Smooth muscle cell (in vitro differentiated cells): ENCODE measurements around the gene FARP2. TPM values are rescaled to one million over a fixed set of nuclear protein-coding genes. Genes with fewer than 3 reads are reported as not detected.
"Not testable (repeated sequence)": the region's sequence is repeated elsewhere in the genome, so short reads cannot be mapped to it uniquely, and the experiment has no call there.

Experiments
- DNase-seq: peaks from one replicate; lab custom pipeline; 2025; ENCODE audit not compliant: unreplicated experiment; lab: John Stamatoyannopoulos, UW
- H2AFZ ChIP-seq: fragments of 200-600 bp; sonication (generic); 2 replicates; pipeline ENCODE4 v1.6.0; 2016; ENCODE audit warnings: antibody characterized with exemption, low read depth, mild to moderate bottlenecking
- H3F3A ChIP-seq: fragments of 200-600 bp; sonication (generic); 2 replicates; pipeline ENCODE4 v1.6.0; 2017; ENCODE audit warnings: antibody characterized with exemption, low read depth
- H3K27ac ChIP-seq: fragments of 200-600 bp; sonication (generic); 2 replicates; pipeline ENCODE4 v1.5.1; 2016; ENCODE audit warnings: low read depth, mild to moderate bottlenecking
- H3K27me3 ChIP-seq: fragments of 200-600 bp; sonication (generic); 2 replicates; pipeline ENCODE4 v1.6.1; 2016; ENCODE audit warnings: low read depth, mild to moderate bottlenecking
- H3K36me3 ChIP-seq: fragments of 200-600 bp; sonication (generic); 2 replicates; pipeline ENCODE4 v1.5.1; 2016; ENCODE audit warnings: low read depth
- H3K4me1 ChIP-seq: fragments of 200-600 bp; sonication (generic); 2 replicates; pipeline ENCODE4 v1.5.1; 2016; ENCODE audit warnings: low read depth
- H3K4me2 ChIP-seq: fragments of 200-600 bp; sonication (generic); 2 replicates; pipeline ENCODE4 v1.6.0; 2016; ENCODE audit warnings: mild to moderate bottlenecking
- H3K4me3 ChIP-seq: fragments of 200-600 bp; sonication (generic); 2 replicates; pipeline ENCODE4 v1.5.1; 2016; ENCODE audit warnings: mild to moderate bottlenecking
- H3K79me2 ChIP-seq: fragments of 200-600 bp; sonication (generic); 2 replicates; pipeline ENCODE4 v1.6.0; 2016; ENCODE audit warnings: low read depth, mild to moderate bottlenecking
- H3K9ac ChIP-seq: fragments of 200-600 bp; sonication (generic); 2 replicates; pipeline ENCODE4 v1.6.0; 2016; ENCODE audit warnings: low read depth
- H3K9me3 ChIP-seq: fragments of 200-600 bp; sonication (generic); replicated peaks from 2 replicates; pipeline ENCODE4 v1.5.1; 2016; ENCODE audit warnings: low read depth
- H4K20me1 ChIP-seq: fragments of 200-600 bp; sonication (generic); 2 replicates; pipeline ENCODE4 v1.6.0; 2016; ENCODE audit warnings: low read depth
- WGBS: methylation state at CpG from one replicate; pipeline ENCODE4 v1.1.7; 2016; ENCODE audit warnings: low lambda C conversion rate; 5-methylcytosine and 5-hydroxymethylcytosine counted together
- polyA plus RNA-seq: library from polyadenylated mRNA; unstranded; fragments of >200 nt; fragmentation: Nextera tagmentation; extraction: Ambion mirVana; gene quantifications from 2 replicates; pipeline ENCODE4 v1.2.1, GENCODE V29; 2016
- total RNA-seq: library from RNA; depleted of rRNA; stranded (reverse); fragments of >200 nt; gene quantifications from 2 replicates; pipeline ENCODE4 v1.2.3, GENCODE V29; 2014
- TF ChIP-seq, protein P1 (sequence below): fragments of 200-600 bp; sonication (generic); IDR thresholded peaks from 2 replicates; pipeline ENCODE4 v1.5.1; 2017; ENCODE audit warnings: borderline replicate concordance, mild to moderate bottlenecking, antibody characterized with exemption; ENCODE audit not compliant: insufficient read depth, poor library complexity, severe bottlenecking

FARP2 gene
- total and polyA plus RNA-seq, 2 experiments from 2014 or later, result 15.9 to 27.4 TPM

DNA sequence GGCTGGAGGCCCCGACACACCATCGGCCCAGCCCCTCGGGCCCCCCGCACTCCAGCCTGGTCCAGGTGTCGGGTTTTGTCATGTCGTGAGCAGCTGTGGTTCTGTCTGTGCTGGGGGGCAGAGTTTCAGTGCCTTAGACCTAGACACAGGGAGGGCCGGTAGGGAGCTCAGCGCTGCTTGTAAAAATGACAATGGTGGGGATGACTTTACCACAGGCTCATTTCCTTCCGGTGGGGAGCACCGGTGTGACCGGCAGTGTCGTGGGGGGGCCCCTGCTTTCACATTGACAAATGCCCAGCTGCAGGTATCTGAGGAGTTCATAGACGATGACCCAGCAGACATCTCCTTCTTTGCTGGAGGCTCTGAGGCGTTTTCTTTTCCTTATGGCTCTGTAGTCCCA lies 85.4 kb downstream of the FARP2 start:
- DNase-seq, result no peak
- Histone ChIP-seq H3K4me1 (no peaks in the 10 kb centered on the region), H3K27me3 (no peaks in the 10 kb centered on the region), H3K4me3 (no peak overlapping the region), H3K4me2 (no peak overlapping the region), H2AFZ (no peak overlapping the region), H3F3A (no peaks in the 10 kb centered on the region), H3K36me3 (no peaks in the 10 kb centered on the region), H3K9me3 (no peaks in the 10 kb centered on the region), H3K9ac (no peak overlapping the region), H4K20me1 (peaks cover 30% of the 10 kb centered on the region), H3K79me2 (no peaks in the 10 kb centered on the region), H3K27ac (peak overlapping the region; percentile 57)
- TF ChIP-seq, protein P1, sequence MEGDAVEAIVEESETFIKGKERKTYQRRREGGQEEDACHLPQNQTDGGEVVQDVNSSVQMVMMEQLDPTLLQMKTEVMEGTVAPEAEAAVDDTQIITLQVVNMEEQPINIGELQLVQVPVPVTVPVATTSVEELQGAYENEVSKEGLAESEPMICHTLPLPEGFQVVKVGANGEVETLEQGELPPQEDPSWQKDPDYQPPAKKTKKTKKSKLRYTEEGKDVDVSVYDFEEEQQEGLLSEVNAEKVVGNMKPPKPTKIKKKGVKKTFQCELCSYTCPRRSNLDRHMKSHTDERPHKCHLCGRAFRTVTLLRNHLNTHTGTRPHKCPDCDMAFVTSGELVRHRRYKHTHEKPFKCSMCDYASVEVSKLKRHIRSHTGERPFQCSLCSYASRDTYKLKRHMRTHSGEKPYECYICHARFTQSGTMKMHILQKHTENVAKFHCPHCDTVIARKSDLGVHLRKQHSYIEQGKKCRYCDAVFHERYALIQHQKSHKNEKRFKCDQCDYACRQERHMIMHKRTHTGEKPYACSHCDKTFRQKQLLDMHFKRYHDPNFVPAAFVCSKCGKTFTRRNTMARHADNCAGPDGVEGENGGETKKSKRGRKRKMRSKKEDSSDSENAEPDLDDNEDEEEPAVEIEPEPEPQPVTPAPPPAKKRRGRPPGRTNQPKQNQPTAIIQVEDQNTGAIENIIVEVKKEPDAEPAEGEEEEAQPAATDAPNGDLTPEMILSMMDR, result no peak
- 93% methylated on average over 14 of the region's 14 CpGs for WGBS

DNA sequence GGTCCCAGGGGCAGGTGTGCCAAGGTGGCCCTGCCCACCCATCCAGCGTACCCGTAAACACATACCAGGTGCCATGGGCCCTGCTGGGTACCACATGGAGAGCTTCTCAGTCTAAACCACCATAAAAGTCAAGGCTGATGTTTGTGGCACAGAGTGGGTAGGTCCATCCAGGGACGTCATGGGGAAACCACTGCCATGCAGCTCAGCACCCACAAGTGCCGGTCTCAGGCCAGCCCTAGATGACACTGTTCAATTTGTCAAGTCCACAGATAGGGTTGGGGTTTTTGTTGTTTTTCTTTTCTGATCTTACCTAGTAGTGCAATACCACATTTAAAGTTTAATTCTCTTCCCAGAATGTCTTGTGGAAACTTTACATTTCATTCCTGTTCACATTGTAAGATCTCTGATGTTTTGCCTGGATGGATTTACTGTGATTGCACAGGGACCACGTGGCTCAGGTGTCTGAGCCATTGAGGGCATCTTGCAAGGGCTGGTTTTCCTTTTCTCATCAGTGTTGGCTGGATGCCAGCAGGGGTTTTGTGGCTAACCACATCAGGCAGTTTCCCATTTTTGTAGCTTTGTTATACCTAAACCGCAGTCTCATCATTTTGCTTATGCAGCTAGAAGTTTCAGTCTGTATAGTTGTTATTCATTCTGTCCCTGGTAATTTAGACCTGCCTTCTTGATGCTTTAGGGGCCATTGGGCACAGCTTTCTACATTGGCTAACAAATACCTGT lies 87.6 kb downstream of the FARP2 start:
- no peaks in the 10 kb centered on the region for H3K9me3 ChIP-seq
- 77% methylated on average over 6 of the region's 6 CpGs for WGBS
- H2AFZ ChIP-seq, result no peak overlapping the region
- H3F3A ChIP-seq, result no peaks in the 10 kb centered on the region
- no peak overlapping the region for H3K4me3 ChIP-seq
- H3K4me2 ChIP-seq, result no peak overlapping the region
- H3K36me3 ChIP-seq, result no peaks in the 10 kb centered on the region
- no peaks in the 10 kb centered on the region for H3K27me3 ChIP-seq
- peaks cover 30% of the 10 kb centered on the region for H4K20me1 ChIP-seq
- no peaks in the 10 kb centered on the region for H3K4me1 ChIP-seq
- TF ChIP-seq, protein P1, result no peak
- no peak for DNase-seq
- no peak overlapping the region for H3K9ac ChIP-seq
- no peaks in the 10 kb centered on the region for H3K79me2 ChIP-seq
- no peak overlapping the region for H3K27ac ChIP-seq

DNA sequence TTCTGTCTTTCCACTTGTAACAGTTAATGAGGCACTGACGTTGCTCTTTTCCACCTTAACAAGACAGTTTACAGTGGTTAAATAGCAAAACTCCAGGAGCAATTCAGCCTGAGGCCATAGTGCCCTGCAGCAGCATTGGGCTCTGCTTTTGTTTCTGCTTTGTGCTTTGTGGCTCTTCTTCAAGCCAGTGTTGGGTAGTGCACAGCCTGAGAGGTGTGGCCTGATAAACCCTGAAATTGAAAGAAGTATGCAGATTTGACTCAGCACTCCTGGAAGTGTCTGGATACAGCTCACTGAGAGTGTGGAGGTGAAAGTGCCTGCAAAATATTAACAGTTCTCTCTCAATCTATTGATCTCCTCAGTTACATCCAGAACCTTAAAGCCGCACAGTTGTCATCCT lies 89.3 kb downstream of the FARP2 start:
- peaks cover 30% of the 10 kb centered on the region for H4K20me1 ChIP-seq
- no peak overlapping the region for H3K4me2 ChIP-seq
- H2AFZ ChIP-seq, result no peak overlapping the region
- H3K27ac ChIP-seq, result no peak overlapping the region
- TF ChIP-seq, protein P1, result no peak
- no peaks in the 10 kb centered on the region for H3K36me3 ChIP-seq
- WGBS, result 81% methylated on average over 2 of the region's 2 CpGs
- no peak overlapping the region for H3K4me3 ChIP-seq
- H3K27me3 ChIP-seq, result no peaks in the 10 kb centered on the region
- H3K4me1 ChIP-seq, result no peaks in the 10 kb centered on the region
- no peaks in the 10 kb centered on the region for H3F3A ChIP-seq
- DNase-seq, result no peak
- H3K79me2 ChIP-seq, result no peaks in the 10 kb centered on the region
- no peak overlapping the region for H3K9ac ChIP-seq
- no peaks in the 10 kb centered on the region for H3K9me3 ChIP-seq

DNA sequence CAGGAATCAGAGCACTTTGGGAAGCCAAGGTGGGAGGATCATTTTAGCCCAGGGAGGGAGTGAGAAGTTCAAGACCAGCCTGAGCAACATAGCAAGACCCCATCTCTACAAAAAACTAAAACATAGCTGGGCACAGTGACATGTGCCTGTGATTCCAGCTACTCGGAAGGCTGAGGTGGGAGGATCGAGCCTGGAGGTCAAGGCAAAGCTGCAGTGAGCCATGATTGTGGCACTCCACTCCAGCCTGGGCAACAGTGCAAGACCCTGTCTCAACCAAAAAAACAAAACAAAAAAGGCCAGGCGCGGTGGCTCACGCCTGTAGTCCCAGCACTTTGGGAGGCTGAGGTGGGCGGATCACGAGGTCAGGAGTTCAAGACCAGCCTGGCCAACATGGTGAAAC lies 94.0 kb downstream of the FARP2 start:
- H3K9ac ChIP-seq, H3F3A ChIP-seq, H3K9me3 ChIP-seq, H3K4me2 ChIP-seq, H3K27ac ChIP-seq, H2AFZ ChIP-seq, H3K4me1 ChIP-seq, DNase-seq, H3K27me3 ChIP-seq, H3K79me2 ChIP-seq, H4K20me1 ChIP-seq, H3K36me3 ChIP-seq, H3K4me3 ChIP-seq: not testable (repeated sequence)
- WGBS, result 91% methylated on average over 7 of the region's 7 CpGs
